HepG2 (cell line): Measurements from ENCODE around the gene TLCD1. TPM values are rescaled to one million over a fixed set of nuclear protein-coding genes. Genes with fewer than 3 reads are reported as not detected.
A peak's percentile ranks its signal among the peaks of the same experiment; 100 is the strongest.

Experiments used
- ATAC-seq: fragments of 200-7000 bp; cut with Tn5 transposase; 3 replicates; pipeline ENCODE4 v1.9.1; 2020; ENCODE audit warnings: mild to moderate bottlenecking, moderate library complexity
- BruUV-seq: library from RNA; stranded (reverse); fragments of 400-500 nt; replicated peaks from 2 replicates; lab custom pipeline; 2021; lab: Mats Ljungman, UMichigan
- CTCF ChIA-PET: fragments of 300-600 bp; formaldehyde crosslinking; extraction: SDS; loops from one replicate; lab custom pipeline; 2021; ENCODE audit warnings: low total read pairs, inconsistent platforms, low intra/inter-chr PET ratio; lab: Yijun Ruan, JAX
- POLR2A ChIA-PET: fragments of 350-600 bp; sonication (Branson Sonifier 250); formaldehyde crosslinking; loops from one replicate; lab custom pipeline; 2020; ENCODE audit warnings: antibody characterized with exemption, inconsistent platforms; lab: Yijun Ruan, JAX
- DNase-seq: peaks from one replicate; pipeline ENCODE4 v3.0.0-alpha.2; 2015; ENCODE audit warnings: low spot score
- FAIRE-seq: peaks from 3 replicates; lab custom pipeline; 2011; peaks lifted over from hg19 to GRCh38; lab: Jason Lieb, UNC
- H2AFZ ChIP-seq: one replicate; pipeline ENCODE4 v1.6.1; 2011; ENCODE audit warnings: low read length, inconsistent platforms
- H3K27ac ChIP-seq: fragments of 300-600 bp; 3 replicates; pipeline ENCODE4 v1.8.0; 2011; ENCODE audit warnings: mixed run types, mild to moderate bottlenecking, mixed read lengths, low read length, inconsistent platforms; ENCODE audit not compliant: insufficient read depth; ENCODE audit errors: extremely low read length
- H3K27me3 ChIP-seq, 2 experiments: fragments of 200-600 bp in 1 of 2; 2 replicates in 1 of 2; 3 replicates in 1 of 2; pipeline versions ENCODE4 v1.6.0 to v1.8.0; 2011; ENCODE audit warnings: low read length in 2 of 2, mild to moderate bottlenecking in 2 of 2, moderate library complexity in 2 of 2, inconsistent platforms in 1 of 2; ENCODE audit not compliant: insufficient read depth in 2 of 2, control insufficient read depth in 1 of 2
- H3K36me3 ChIP-seq, 2 experiments: fragments of 200-600 bp in 1 of 2; replicated peaks in 1 of 2; 2 replicates in 1 of 2; 3 replicates in 1 of 2; pipeline versions ENCODE4 v1.5.1 to v1.8.0; 2011; ENCODE audit warnings: low read length in 2 of 2, inconsistent platforms in 1 of 2; ENCODE audit not compliant: insufficient read depth in 2 of 2, control insufficient read depth in 1 of 2
- H3K4me1 ChIP-seq: 2 replicates; pipeline ENCODE4 v1.5.1; 2012; ENCODE audit warnings: low read length, inconsistent platforms; ENCODE audit not compliant: insufficient read depth
- H3K4me2 ChIP-seq: 2 replicates; pipeline ENCODE4 v1.6.0; 2011; ENCODE audit warnings: low read depth, low read length, inconsistent platforms
- H3K4me3 ChIP-seq, 3 experiments: fragments of 200-600 bp in 1 of 3; sonication (generic), shearing (Covaris generic) in 1 of 3; replicated peaks in 1 of 3; 2 replicates each; pipeline ENCODE4 v1.5.1; 2011 to 2016; ENCODE audit warnings: low read length in 3 of 3, inconsistent platforms in 2 of 3, low read depth in 2 of 3, mild to moderate bottlenecking in 2 of 3, control low read depth in 1 of 3, mixed read lengths in 1 of 3; ENCODE audit not compliant: insufficient read depth in 1 of 3
- H3K79me2 ChIP-seq: one replicate; pipeline ENCODE4 v1.6.1; 2011; ENCODE audit warnings: low read length, inconsistent platforms; ENCODE audit not compliant: insufficient read depth
- H3K9ac ChIP-seq: 2 replicates; pipeline ENCODE4 v1.6.0; 2011; ENCODE audit warnings: mild to moderate bottlenecking, low read depth, low read length, inconsistent platforms; ENCODE audit not compliant: insufficient read depth
- H3K9me3 ChIP-seq: 2 replicates; pipeline ENCODE4 v1.5.1; 2012; ENCODE audit warnings: mild to moderate bottlenecking, low read length
- H4K20me1 ChIP-seq: 2 replicates; pipeline ENCODE4 v1.6.0; 2011; ENCODE audit warnings: inconsistent platforms, mild to moderate bottlenecking, low read length, moderate library complexity; ENCODE audit not compliant: insufficient read depth
- DNMT1 ChIP-seq: sonication (generic); formaldehyde crosslinking; IDR thresholded peaks from 2 replicates; pipeline ENCODE4 v1.5.1; 2020; ENCODE audit warnings: mild to moderate bottlenecking, missing genetic modification reagents
- ERF ChIP-seq: IDR thresholded peaks from 2 replicates; pipeline ENCODE4 v1.6.1; 2018; ENCODE audit warnings: missing biosample characterization, missing genetic modification reagents
- FLYWCH1 ChIP-seq: sonication (generic); formaldehyde crosslinking; IDR thresholded peaks from 2 replicates; pipeline ENCODE4 v1.8.1; 2023; ENCODE audit warnings: mild to moderate bottlenecking, missing genetic modification reagents
- HDAC6 ChIP-seq: fragments of 200-600 bp; sonication (generic); IDR thresholded peaks from 2 replicates; pipeline ENCODE4 v1.7.0; 2017; ENCODE audit warnings: mild to moderate bottlenecking, antibody characterized with exemption, low read length, low read depth
- HMGXB4 ChIP-seq, 2 experiments: sonication (generic) in 1 of 2; formaldehyde crosslinking in 1 of 2; IDR thresholded peaks; 2 replicates each; pipeline versions ENCODE4 v1.4.0 to v1.6.1; 2018 to 2020; ENCODE audit warnings: missing genetic modification reagents in 2 of 2, borderline replicate concordance in 1 of 2, low read depth in 1 of 2, mild to moderate bottlenecking in 1 of 2, missing biosample characterization in 1 of 2
- IKZF1 ChIP-seq: fragments of 450-650 bp; IDR thresholded peaks from 2 replicates; pipeline ENCODE4 v1.7.1; 2016
- NKX3-1 ChIP-seq: sonication (generic); formaldehyde crosslinking; IDR thresholded peaks from 2 replicates; pipeline ENCODE4 v1.5.0; 2020; ENCODE audit warnings: missing genetic modification reagents
- NR2F2 ChIP-seq: IDR thresholded peaks from 2 replicates; pipeline ENCODE4 v1.6.1; 2012; ENCODE audit warnings: low read depth, inconsistent platforms, borderline replicate concordance
- SNAPC2 ChIP-seq: sonication (generic); formaldehyde crosslinking; IDR thresholded peaks from 2 replicates; pipeline ENCODE4 v1.8.1; 2022; ENCODE audit warnings: mild to moderate bottlenecking, missing genetic modification reagents
- SP140L ChIP-seq: sonication (generic); formaldehyde crosslinking; IDR thresholded peaks from 2 replicates; pipeline ENCODE4 v1.4.0; 2020; ENCODE audit warnings: missing genetic modification reagents, borderline replicate concordance
- ZFX ChIP-seq: sonication (generic); formaldehyde crosslinking; IDR thresholded peaks from 2 replicates; pipeline ENCODE4 v1.4.0; 2020; ENCODE audit warnings: mild to moderate bottlenecking, low read depth, missing genetic modification reagents, moderate library complexity
- ZNF143 ChIP-seq: sonication (generic); formaldehyde crosslinking; IDR thresholded peaks from 2 replicates; pipeline ENCODE4 v1.4.0; 2020; ENCODE audit warnings: missing genetic modification reagents
- ZNF598 ChIP-seq: sonication (generic); formaldehyde crosslinking; IDR thresholded peaks from 2 replicates; pipeline ENCODE4 v1.5.1; 2020; ENCODE audit warnings: mild to moderate bottlenecking, missing genetic modification reagents, borderline replicate concordance
- ZNF710 ChIP-seq: sonication (generic); formaldehyde crosslinking; IDR thresholded peaks from 2 replicates; pipeline ENCODE4 v1.5.0; 2020; ENCODE audit warnings: mild to moderate bottlenecking, missing genetic modification reagents, borderline replicate concordance
- WGBS: methylation state at CpG from one replicate; pipeline ENCODE4 v1.1.6; 2017; ENCODE audit warnings: low lambda C conversion rate; 5-methylcytosine and 5-hydroxymethylcytosine counted together
- in situ Hi-C: cut with HindIII; loops from 2 replicates; pipeline ENCODE4 v1.10.0; 2017; ENCODE audit warnings: low pct_unique_long_range_greater_than_20kb; ENCODE audit not compliant: extremely low pct_ligation_motif_present
- intact Hi-C: fragments of 100-400 bp; cut with micrococcal nuclease; formaldehyde crosslinking; loops from one replicate; pipeline ENCODE4 v1.10.0; 2022; ENCODE audit not compliant: unreplicated experiment
- polyA plus RNA-seq, 8 experiments: library from polyadenylated mRNA; depleted of rRNA in 3 of 8; stranded (reverse) in 7 of 8; unstranded in 1 of 8; fragments of >200 nt; fragmentation: Illumina TruSeq in 4 of 8; extraction: Trizol in 4 of 8; gene quantifications; 2 replicates each; pipeline versions ENCODE4 v1.2.1 to v1.2.3, GENCODE V29; 2011 to 2016; ENCODE audit warnings: low read depth in 4 of 8, missing spikeins in 1 of 8, mixed read lengths in 1 of 8; ENCODE audit not compliant: insufficient read depth in 1 of 8
- total RNA-seq, 5 experiments: library from RNA; depleted of rRNA; stranded (reverse); fragments of >200 nt; fragmentation: Illumina TruSeq; extraction: Trizol; gene quantifications; 2 replicates each; pipeline ENCODE4 v1.2.3, GENCODE V29; 2016; ENCODE audit warnings: low read depth in 1 of 5
- TF ChIP-seq, protein P1 (sequence below): sonication (generic); formaldehyde crosslinking; conservative IDR thresholded peaks from 2 replicates; pipeline ENCODE4 v1.4.0; 2020; ENCODE audit warnings: mild to moderate bottlenecking, missing genetic modification reagents, moderate library complexity

Gene TLCD1
- total and polyA plus RNA-seq, 2 of the 13 experiments (the other 11 are each of a cell fraction or from before 2014, with no cell fraction given) = 14.9 to 19.6 TPM

DNA sequence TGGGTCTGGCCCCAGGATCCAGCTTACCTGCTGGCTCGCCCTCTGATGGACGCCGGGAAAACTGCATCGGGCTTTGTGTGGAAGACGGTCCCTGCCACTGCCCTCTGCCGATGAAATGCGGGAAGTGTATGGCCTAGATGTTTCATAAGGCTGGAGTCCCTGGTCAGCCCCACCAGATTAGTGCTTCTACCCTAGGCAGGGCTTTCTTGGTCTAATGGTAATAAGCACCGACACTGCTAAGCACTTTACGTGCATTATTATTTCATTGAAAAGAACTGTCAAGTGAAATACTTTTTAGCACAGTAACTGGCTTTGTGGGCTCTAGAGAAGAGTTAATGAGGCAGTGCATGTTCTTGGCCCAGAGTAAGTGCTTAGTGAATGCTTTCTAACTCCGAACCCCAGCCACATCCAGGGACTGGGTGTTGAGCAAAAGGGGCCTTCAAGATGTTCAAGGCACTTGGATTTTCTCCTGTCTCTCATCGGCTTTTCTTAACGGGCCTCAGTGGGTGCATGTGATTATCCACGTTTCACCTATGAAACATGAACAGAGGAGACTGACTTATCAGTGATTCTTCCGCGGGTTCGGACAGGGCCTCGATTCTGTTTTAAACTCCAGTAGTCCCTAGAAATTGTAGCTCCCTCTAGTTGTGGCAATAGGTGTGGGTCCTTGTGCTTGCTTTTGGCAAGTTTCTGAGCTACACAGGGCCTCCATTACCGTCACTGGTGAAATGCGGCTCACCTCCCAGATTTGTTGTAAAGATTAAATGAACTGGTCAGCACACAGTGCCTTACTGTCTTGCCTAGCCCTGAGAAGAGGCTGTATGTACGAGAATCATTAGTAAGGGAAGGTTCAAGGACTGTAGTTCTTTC, 24.4 kb upstream of the TLCD1 start:
- peaks cover 50% of the 10 kb centered on the region for H3K4me1 ChIP-seq
- in situ Hi-C loops = no loop called here
- DNase-seq (peak; percentile 88), FAIRE-seq (peak; percentile 97), ATAC-seq (peak; percentile 66)
- no peaks in the 10 kb centered on the region for H3K27me3 ChIP-seq
- POLR2A ChIA-PET = interaction anchor here (1.2 to 12.3 kb wide), 4 partner anchors 23 to 105 kb away, joined by 4 to 590 read pairs (median 12); partner anchors contain the start of genes NEK8, PROCA1, RPL23A and TLCD1
- no peak overlapping the region for H2AFZ ChIP-seq
- no peak overlapping the region for H3K4me3 ChIP-seq
- H3K4me2 ChIP-seq = 0 out of 2 replicates have a peak overlapping the region, but pooled peaks have one; percentile 0
- peak overlapping the region; percentile 2; the same call in 1 of the 2 replicates for H3K9ac ChIP-seq
- H3K27ac ChIP-seq = peak overlapping the region; percentile 37
- H3K9me3 ChIP-seq = no peaks in the 10 kb centered on the region
- WGBS = 53% methylated on average over 20 of the region's 20 CpGs
- intact Hi-C loops = loop anchor here (1.0 to 2.0 kb wide), 2 partner anchors 23 to 66 kb away; no protein-coding TSS in a partner anchor
- CTCF ChIA-PET = interaction anchor here (0.7 to 4.1 kb wide), 8 partner anchors 13 to 153 kb away, joined by 3 to 142 read pairs (median 4); partner anchors contain the start of genes BLTP2, DHRS13, NEK8 and TLCD1
- TSS peak; percentile 55 for BruUV-seq
- H3K36me3 ChIP-seq = peaks cover 39 to 43% of the 10 kb centered on the region in 2 experiments
- peaks cover 20% of the 10 kb centered on the region for H3K79me2 ChIP-seq
- H4K20me1 ChIP-seq = peaks cover 52% of the 10 kb centered on the region
- TF ChIP-seq SP140L (CRISPR knock-in tag) (no peak), IKZF1 (no peak), NKX3-1 (CRISPR knock-in tag) (no peak), ERF (CRISPR knock-in tag) (peak; percentile 90), ZNF710 (CRISPR knock-in tag) (no peak), SNAPC2 (no peak), HDAC6 (no peak), ZNF598 (CRISPR knock-in tag) (no peak; the same call in 1 of the 2 replicates), HMGXB4 (CRISPR knock-in tag; IDR thresholded peaks at IDR 0.05; ENCODE audit: borderline replicate concordance in 1 of 2, low read depth in 1 of 2) (peak; percentile 90 to 97), FLYWCH1 (no peak), ZNF143 (CRISPR knock-in tag) (no peak), ZFX (CRISPR knock-in tag) (peak; percentile 69), NR2F2 (no peak), DNMT1 (CRISPR knock-in tag) (no peak)
- TF ChIP-seq, protein P1, sequence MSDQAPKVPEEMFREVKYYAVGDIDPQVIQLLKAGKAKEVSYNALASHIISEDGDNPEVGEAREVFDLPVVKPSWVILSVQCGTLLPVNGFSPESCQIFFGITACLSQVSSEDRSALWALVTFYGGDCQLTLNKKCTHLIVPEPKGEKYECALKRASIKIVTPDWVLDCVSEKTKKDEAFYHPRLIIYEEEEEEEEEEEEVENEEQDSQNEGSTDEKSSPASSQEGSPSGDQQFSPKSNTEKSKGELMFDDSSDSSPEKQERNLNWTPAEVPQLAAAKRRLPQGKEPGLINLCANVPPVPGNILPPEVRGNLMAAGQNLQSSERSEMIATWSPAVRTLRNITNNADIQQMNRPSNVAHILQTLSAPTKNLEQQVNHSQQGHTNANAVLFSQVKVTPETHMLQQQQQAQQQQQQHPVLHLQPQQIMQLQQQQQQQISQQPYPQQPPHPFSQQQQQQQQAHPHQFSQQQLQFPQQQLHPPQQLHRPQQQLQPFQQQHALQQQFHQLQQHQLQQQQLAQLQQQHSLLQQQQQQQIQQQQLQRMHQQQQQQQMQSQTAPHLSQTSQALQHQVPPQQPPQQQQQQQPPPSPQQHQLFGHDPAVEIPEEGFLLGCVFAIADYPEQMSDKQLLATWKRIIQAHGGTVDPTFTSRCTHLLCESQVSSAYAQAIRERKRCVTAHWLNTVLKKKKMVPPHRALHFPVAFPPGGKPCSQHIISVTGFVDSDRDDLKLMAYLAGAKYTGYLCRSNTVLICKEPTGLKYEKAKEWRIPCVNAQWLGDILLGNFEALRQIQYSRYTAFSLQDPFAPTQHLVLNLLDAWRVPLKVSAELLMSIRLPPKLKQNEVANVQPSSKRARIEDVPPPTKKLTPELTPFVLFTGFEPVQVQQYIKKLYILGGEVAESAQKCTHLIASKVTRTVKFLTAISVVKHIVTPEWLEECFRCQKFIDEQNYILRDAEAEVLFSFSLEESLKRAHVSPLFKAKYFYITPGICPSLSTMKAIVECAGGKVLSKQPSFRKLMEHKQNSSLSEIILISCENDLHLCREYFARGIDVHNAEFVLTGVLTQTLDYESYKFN (CRISPR knock-in tag) = no peak
